ENCODE measurements around the gene KIAA1755. TPM values are rescaled to one million over a fixed set of nuclear protein-coding genes. Genes with fewer than 3 reads are reported as not detected.
"Not testable (repeated sequence)": the region's sequence is repeated elsewhere in the genome, so short reads cannot be mapped to it uniquely, and the experiment has no call there.

KIAA1755 gene
- total RNA-seq, 1 donor from 2014 or later, result 5.4 TPM

- DNase-seq, result no peak
- no peak for ATAC-seq (ENCODE audit: poor library complexity)
- intact Hi-C loops (cut with DNase I), result no loop called here
These were observed 31.4 kb upstream of the KIAA1755 start for GRCh38 chr20:38291966-38292365.

- DNase-seq, result peak; percentile 71
- peak; percentile 73 for ATAC-seq (ENCODE audit: poor library complexity)
- intact Hi-C loops (cut with DNase I), result no loop called here
These were observed 30.6 kb upstream of the KIAA1755 start for GRCh38 chr20:38290829-38291814.

- intact Hi-C loops (cut with DNase I), result no loop called here
- peak; percentile 74 for ATAC-seq (ENCODE audit: poor library complexity)
- peak; percentile 59 for DNase-seq
These were observed 26.3 kb upstream of the KIAA1755 start for GRCh38 chr20:38286586-38287531.

- ATAC-seq (ENCODE audit: poor library complexity) (no peak), DNase-seq (no peak)
- intact Hi-C loops (cut with DNase I), result no loop called here
These were observed 24.4 kb upstream of the KIAA1755 start for GRCh38 chr20:38284893-38285444.

GRCh38 chr20:38284066-38284650 lies 23.6 kb upstream of the KIAA1755 start:
- intact Hi-C loops (cut with DNase I); ATAC-seq (ENCODE audit: poor library complexity); DNase-seq: not testable (repeated sequence)

- DNase-seq (no peak), ATAC-seq (ENCODE audit: poor library complexity) (no peak)
- intact Hi-C loops (cut with DNase I), result no loop called here
These were observed 22.7 kb upstream of the KIAA1755 start for GRCh38 chr20:38283236-38283635.

- intact Hi-C loops (cut with DNase I); ATAC-seq (ENCODE audit: poor library complexity); DNase-seq: not testable (repeated sequence)
These were observed 20.8 kb upstream of the KIAA1755 start for GRCh38 chr20:38281176-38281915.

- ATAC-seq (ENCODE audit: poor library complexity), result no peak
These were observed 18.2 kb upstream of the KIAA1755 start for GRCh38 chr20:38278763-38279162.

GRCh38 chr20:38278131-38278530 lies 17.6 kb upstream of the KIAA1755 start:
- intact Hi-C loops (cut with DNase I), result no loop called here
- no peak for DNase-seq
- ATAC-seq (ENCODE audit: poor library complexity), result no peak

More at GRCh38 chr20:38278763-38279162, 18.2 kb upstream of the KIAA1755 start:
- DNase-seq, result no peak
- intact Hi-C loops (cut with DNase I), result no loop called here

GRCh38 chr20:38277691-38278090 lies 17.2 kb upstream of the KIAA1755 start:
- ATAC-seq (ENCODE audit: poor library complexity), result no peak
- intact Hi-C loops (cut with DNase I), result no loop called here
- DNase-seq, result no peak

GRCh38 chr20:38277285-38277684 lies 16.8 kb upstream of the KIAA1755 start:
- ATAC-seq (ENCODE audit: poor library complexity), result no peak
- DNase-seq, result no peak
- intact Hi-C loops (cut with DNase I), result no loop called here

GRCh38 chr20:38275815-38276550 lies 15.4 kb upstream of the KIAA1755 start:
- DNase-seq (no peak), ATAC-seq (ENCODE audit: poor library complexity) (no peak)
- intact Hi-C loops (cut with DNase I), result no loop called here

- intact Hi-C loops (cut with DNase I), result no loop called here
- peak; percentile 24 for ATAC-seq (ENCODE audit: poor library complexity)
These were observed 12.4 kb upstream of the KIAA1755 start for GRCh38 chr20:38272961-38273360.

GRCh38 chr20:38272398-38272797 lies 11.9 kb upstream of the KIAA1755 start:
- intact Hi-C loops (cut with DNase I), result no loop called here
- ATAC-seq (ENCODE audit: poor library complexity), result no peak
- DNase-seq, result no peak

More at GRCh38 chr20:38272961-38273360, 12.4 kb upstream of the KIAA1755 start:
- no peak for DNase-seq

- DNase-seq (no peak), ATAC-seq (ENCODE audit: poor library complexity) (no peak)
- intact Hi-C loops (cut with DNase I), result no loop called here
These were observed 11.1 kb upstream of the KIAA1755 start for GRCh38 chr20:38271608-38272120.

- ATAC-seq (ENCODE audit: poor library complexity) (peak; percentile 92), DNase-seq (peak; percentile 82)
- intact Hi-C loops (cut with DNase I), result no loop called here
These were observed 10.5 kb upstream of the KIAA1755 start for GRCh38 chr20:38270869-38271605.

All from Right ventricle myocardium superior (tissue), 1 donor.